ENCODE measurements around the gene BDNF. TPM values are rescaled to one million over a fixed set of nuclear protein-coding genes. Genes with fewer than 3 reads are reported as not detected.
A peak's percentile ranks its signal among the peaks of the same experiment; 100 is the strongest.

BDNF gene
- 2.6 and 3.1 TPM in 2 replicates for total RNA-seq
- 3.2 and 3.6 TPM in 2 replicates for polyA plus RNA-seq
- polyA plus RNA-seq (2011; cell fraction: cytosol; rRNA removed): 5.4 and 5.8 TPM in 2 replicates
- 13.2 and 13.8 TPM in 2 replicates for polyA plus RNA-seq (2011; cell fraction: nucleus; rRNA removed)
- 10.4 and 13.0 TPM in 2 replicates for polyA plus RNA-seq (2012)
- 6.2 and 7.7 TPM in 2 replicates for polyA minus RNA-seq
- polyA minus RNA-seq (2011; cell fraction: cytosol; rRNA and poly(A)+ RNA removed): 1.4 TPM
- 17.7 and 20.4 TPM in 2 replicates for polyA minus RNA-seq (2011; cell fraction: nucleus; rRNA and poly(A)+ RNA removed)
- Bru-seq, nascent RNA: percentile 65 among the genes with signal in this experiment
- BruChase-seq, experiment 1, labeled RNA remaining after a 6-hour chase: percentile 44 among the genes with signal in this experiment
- percentile 52 among the genes with signal in this experiment for BruChase-seq, experiment 2, labeled RNA remaining after a 2-hour chase
- long read RNA-seq, full-length matches to known transcripts: 2 of 2 reads
- long read RNA-seq, partial matches to known transcripts: 0 of 2 reads
- long read RNA-seq, other reads (novel, unspliced or antisense): 0 of 2 reads

- BruUV-seq (replicated peaks): no TSS peak
- dilution Hi-C loops (cut with MboI; ENCODE audit: extremely low pct_ligation_motif_present, low sequenced_read_pairs) (no loop called here), intact Hi-C loops (cut with micrococcal nuclease) (loop anchor here (1.0 to 2.0 kb wide), 4 partner anchors 18 to 1042 kb away; partner anchors contain the start of genes KIF18A and METTL15)
- peak within 1 kb of the TSS; percentile 75 to 92 (median 88) for H3K4me3 ChIP-seq (replicated peaks in 1 of 3; ENCODE audit: insufficient read depth in 1 of 3, low read depth in 1 of 3, low read length in 3 of 3)
- H3K4me2 ChIP-seq (ENCODE audit: insufficient read depth, low read length): peak within 1 kb of the TSS; percentile 97
- FAIRE-seq (peak; percentile 61), DNase-seq (ENCODE audit: low read depth, low spot score) (peak; percentile 55)
- H3K9ac ChIP-seq (replicated peaks; ENCODE audit: extremely low read depth, insufficient read depth, low read length): peak within 1 kb of the TSS; percentile 89
- H3K27me3 ChIP-seq (ENCODE audit: control insufficient read depth in 2 of 2, insufficient read depth in 2 of 2, low read length in 2 of 2): peaks cover 0 to 10% of the 10 kb centered on the region in 2 experiments
- H3K4me1 ChIP-seq (ENCODE audit: control insufficient read depth, extremely low read depth, insufficient read depth, low read length): peaks cover 19% of the 10 kb centered on the region
- POLR2A ChIA-PET: interaction anchor here (1.1 kb wide), 1 partner anchor 829 kb away, joined by 3 read pairs; no protein-coding TSS in a partner anchor
- CTCF ChIA-PET: interaction anchor here (0.7 to 9.0 kb wide), 19 partner anchors 11 to 1643 kb away, joined by 3 to 168 read pairs (median 7); partner anchors contain the start of genes KIF18A and METTL15
- H3K36me3 ChIP-seq (ENCODE audit: control insufficient read depth in 2 of 2, extremely low read depth in 1 of 2, insufficient read depth in 2 of 2, low read length in 2 of 2): no peaks in the 10 kb centered on the region
- peak within 1 kb of the TSS; percentile 97 for H2AFZ ChIP-seq (ENCODE audit: low read depth, low read length)
- no peaks in the 10 kb centered on the region for H3K79me2 ChIP-seq (ENCODE audit: control insufficient read depth, insufficient read depth, low read length)
- TF ChIP-seq POLR2A (IDR thresholded peaks at IDR 0.05; ENCODE audit: low read depth, low read length) (peak; percentile 71), GATA2 (IDR thresholded peaks at IDR 0.05; ENCODE audit: insufficient read depth, insufficient read length, low read depth, low read length) (no peak), POLR2AphosphoS5 (IDR thresholded peaks at IDR 0.05; ENCODE audit: insufficient read depth, low read depth, low read length) (peak; percentile 73), JUN (IDR thresholded peaks at IDR 0.05; ENCODE audit: borderline replicate concordance, insufficient read depth, insufficient read length, low read depth) (no peak)
- no peaks in the 10 kb centered on the region for H3K9me3 ChIP-seq (replicated peaks; ENCODE audit: control insufficient read depth, insufficient read depth, low read length)
- H4K20me1 ChIP-seq (replicated peaks; ENCODE audit: control insufficient read depth, extremely low read depth, insufficient read depth, low read length): no peaks in the 10 kb centered on the region
- peak within 1 kb of the TSS; percentile 60 for H3K27ac ChIP-seq (ENCODE audit: insufficient read depth, low read depth, low read length)
- H3K9me1 ChIP-seq (replicated peaks; ENCODE audit: control insufficient read depth, extremely low read depth, insufficient read depth, low read length): no peaks in the 10 kb centered on the region
Observed at GRCh38 chr11:27700351-27701301, at the start of gene BDNF. Gene BDNF (minus strand): TSS chr11:27700455. CDS start chr11:27658564, 41,891 bp downstream.

All from endothelial cell of umbilical vein (primary cell).